GDM1 (cell line): ENCODE data around the gene NCAM1.

Experiments
- DNase-seq: peaks from one replicate; lab custom pipeline; 2025; lab: John Stamatoyannopoulos, UW

NCAM1 gene

GRCh38 chr11:113131036-113131775, 170.0 kb downstream of the NCAM1 start:
- DNase-seq, result no peak

DNA sequence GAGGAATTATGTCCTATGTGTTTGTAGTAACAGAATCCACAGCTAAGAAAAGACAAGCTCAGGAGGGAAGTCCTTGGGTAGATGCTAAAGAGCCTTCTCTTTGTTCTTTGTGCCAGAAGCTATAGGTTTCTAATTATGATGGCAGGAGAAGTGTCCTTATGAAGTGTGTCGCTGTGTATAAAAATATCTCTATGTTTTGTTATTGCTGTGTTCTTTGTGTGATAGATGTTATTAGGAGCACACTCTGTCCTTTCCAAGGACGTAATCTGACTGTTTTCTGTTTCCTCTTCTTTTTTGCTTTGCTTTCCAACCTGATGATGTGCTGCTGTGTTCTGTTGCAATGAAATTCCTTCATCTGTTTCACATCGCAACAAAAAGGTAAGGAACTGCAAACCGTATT, 171.9 kb downstream of the NCAM1 start:
- DNase-seq, result no peak

DNA sequence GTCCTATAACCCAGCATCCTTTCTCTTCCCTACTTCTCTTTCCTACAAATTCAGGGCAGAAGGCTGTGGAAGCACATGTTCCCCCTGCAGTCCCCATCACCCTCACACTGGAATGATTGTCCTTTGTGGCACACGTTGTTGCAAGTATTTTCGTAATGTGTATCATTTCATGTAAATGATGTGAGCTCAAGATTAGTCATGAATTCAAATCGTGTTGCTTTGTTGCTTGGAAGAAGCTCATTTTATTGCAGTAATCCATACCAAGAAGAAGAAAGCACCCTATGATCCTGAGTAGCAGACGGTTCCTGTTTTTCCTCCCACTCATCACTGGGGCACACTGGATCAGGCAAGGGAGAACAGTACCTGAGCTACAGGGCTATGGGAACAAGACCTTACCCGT, 173.4 kb downstream of the NCAM1 start:
- no peak for DNase-seq

GRCh38 chr11:113137713-113138529, 176.7 kb downstream of the NCAM1 start:
- DNase-seq, result no peak

DNA sequence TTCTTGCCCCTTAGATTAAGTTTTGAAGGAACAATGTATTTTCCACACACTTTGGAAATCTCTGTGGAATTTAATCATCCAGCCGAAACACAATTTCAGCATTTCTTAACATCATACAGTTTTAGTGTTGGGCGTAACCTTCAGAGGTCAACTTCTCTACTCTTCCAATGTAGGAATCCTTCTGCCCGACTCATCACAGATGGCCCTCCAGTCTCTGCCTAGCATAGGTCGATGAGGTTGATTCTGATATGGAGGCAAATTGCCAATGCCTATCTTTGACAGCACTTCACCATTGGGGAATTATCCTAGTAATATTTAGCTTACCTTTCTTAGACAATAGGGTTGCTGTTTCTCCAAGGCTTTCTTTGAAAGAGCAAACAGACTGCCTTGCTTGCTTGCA, 177.5 kb downstream of the NCAM1 start:
- no peak for DNase-seq

GRCh38 chr11:113141010-113141409, 179.8 kb downstream of the NCAM1 start:
- DNase-seq, result no peak

- DNase-seq, result no peak
Measured at GRCh38 chr11:113142508-113142907, 181.3 kb downstream of the NCAM1 start.

GRCh38 chr11:113147249-113147648, 186.0 kb downstream of the NCAM1 start:
- no peak for DNase-seq

GRCh38 chr11:113148076-113148475, 186.9 kb downstream of the NCAM1 start:
- no peak for DNase-seq

DNA sequence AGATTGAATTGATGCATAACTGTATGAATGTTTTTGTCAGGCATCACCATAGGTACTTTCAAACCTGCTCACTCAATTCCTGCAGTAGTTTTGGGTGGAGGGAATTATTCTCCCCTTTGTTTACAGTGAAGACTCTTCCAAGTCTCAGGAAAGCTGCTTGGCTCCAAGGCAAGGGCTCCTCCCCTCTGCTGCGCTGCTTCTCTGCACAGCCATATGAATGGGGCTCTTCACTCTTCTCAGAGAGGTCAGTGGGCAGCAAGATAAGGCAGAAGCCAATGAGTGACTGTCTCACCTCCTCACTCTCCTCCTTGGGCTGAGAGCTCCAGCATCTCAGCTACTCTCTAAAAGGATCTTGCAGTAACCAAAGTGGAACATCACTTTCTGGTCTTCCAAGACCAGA, 187.4 kb downstream of the NCAM1 start:
- DNase-seq, result no peak

DNA sequence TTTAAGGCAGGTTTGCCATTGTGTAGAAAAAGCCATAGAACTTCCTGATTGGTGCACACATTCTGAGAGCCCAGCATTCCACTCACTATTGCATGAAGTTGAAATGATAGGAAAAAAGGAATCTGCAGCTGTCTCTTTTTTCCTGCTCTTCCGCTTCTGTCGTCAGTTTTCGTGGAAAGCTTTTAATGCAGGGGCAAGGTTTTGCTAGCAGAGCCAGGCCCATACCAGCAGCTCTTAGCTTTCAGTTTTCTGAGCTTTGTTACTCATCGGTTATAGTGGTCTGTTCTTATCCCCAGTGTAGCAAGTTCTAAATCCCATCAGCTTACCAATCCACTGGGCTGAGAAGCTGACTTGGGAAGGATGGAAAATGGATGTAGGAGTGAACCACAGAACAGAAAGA, 190.3 kb downstream of the NCAM1 start:
- DNase-seq, result no peak

GRCh38 chr11:113152500-113152899, 191.3 kb downstream of the NCAM1 start:
- DNase-seq, result no peak

GRCh38 chr11:113153847-113154246, 192.6 kb downstream of the NCAM1 start:
- no peak for DNase-seq

DNA sequence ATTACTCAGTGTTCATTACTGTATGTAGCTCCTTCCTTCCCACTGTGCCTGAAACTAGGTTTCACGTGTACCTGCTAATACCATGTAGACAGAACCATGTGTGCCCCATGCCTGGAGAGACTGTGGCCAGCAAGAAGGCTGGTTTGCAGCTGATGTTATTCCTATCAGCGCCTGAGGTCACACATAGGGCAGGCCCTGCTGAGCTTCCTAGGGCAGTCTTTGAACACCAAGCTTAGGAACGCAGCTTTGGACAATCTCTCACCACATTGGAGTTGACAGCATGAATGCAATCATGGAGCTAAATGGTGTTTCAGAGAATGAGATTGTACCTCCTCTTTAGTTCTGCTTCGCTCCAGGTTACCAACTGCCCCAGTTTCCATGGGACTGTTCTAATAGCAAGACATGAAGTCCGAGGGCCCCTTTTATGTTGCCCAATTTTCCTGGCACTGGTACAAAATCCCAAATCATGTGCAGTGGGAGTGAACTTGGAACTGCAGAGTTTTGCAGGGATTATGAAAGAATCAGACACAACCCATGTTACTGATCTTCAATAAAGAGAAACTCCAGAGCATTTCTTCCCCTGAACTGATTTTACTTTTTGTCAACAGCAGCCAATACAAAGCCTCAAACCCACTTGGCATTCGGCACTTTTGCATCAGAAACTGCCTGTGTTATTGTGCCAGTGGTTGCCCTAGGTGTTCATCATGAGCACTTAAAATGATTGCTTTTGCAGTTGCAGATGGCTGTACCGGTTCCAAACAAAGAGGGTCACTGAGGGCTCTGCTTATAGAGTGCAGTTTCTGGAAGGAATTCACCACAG, 199.0 kb downstream of the NCAM1 start:
- DNase-seq, result no peak

- no peak for DNase-seq
Measured at GRCh38 chr11:113160808-113161124, 199.5 kb downstream of the NCAM1 start.

- no peak for DNase-seq
Measured at GRCh38 chr11:113161711-113162591, 200.7 kb downstream of the NCAM1 start.

- DNase-seq, result no peak
Measured at GRCh38 chr11:113162592-113162962, 201.4 kb downstream of the NCAM1 start.

DNA sequence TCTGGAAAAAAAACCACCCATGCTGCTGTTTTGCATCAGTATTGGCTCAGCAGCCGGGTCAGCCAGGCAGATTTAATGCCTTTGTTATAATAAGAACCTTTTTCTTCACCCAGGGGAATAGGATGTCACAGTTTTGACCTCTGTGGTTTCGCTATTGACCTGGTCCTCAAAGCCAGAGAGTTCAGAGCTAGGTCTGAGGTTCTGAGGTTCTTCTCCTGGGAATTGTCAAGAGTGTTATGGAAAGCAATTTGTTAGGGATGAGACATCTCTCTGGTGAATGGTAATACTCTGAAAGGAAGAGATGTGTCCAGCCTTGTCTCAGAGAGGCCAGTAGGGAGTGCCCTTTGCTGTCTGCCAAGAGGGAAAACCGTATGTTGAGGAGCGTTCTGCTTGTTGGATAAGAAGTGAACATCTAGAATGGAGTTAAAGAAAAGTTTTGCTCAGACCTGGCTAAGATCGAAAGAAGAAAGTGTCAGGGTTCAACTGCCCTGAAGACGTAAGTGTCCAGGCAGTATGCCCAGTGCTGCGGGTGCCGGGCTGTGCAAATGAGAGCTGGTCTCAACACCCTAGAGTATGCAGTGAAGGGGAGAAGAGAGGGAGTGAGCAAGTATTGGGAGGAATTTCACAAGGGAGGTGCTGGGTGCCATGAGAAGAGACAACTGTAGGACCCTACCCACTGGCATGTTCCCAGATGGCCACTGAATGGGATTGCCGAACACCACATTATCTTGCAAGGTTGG, 202.2 kb downstream of the NCAM1 start:
- DNase-seq, result no peak

DNA sequence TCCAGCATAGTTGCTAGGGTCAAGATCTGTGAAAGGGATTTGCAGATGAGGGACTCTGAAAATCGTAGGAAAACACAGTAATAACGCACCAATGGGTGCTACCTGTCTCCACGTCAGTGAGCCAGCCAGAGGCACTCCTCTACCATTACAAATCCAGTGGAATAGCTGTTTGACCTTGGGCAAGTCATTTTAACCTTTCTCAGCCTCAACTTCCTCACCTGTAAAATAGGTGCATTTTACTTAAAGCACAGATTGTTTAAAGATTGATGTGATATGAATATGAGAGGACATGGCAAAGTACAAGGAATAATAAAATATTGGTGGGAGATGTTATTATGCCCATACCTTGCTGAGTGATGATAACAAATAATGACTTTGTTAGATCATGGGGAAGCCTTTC, 205.1 kb downstream of the NCAM1 start:
- DNase-seq, result no peak

DNA sequence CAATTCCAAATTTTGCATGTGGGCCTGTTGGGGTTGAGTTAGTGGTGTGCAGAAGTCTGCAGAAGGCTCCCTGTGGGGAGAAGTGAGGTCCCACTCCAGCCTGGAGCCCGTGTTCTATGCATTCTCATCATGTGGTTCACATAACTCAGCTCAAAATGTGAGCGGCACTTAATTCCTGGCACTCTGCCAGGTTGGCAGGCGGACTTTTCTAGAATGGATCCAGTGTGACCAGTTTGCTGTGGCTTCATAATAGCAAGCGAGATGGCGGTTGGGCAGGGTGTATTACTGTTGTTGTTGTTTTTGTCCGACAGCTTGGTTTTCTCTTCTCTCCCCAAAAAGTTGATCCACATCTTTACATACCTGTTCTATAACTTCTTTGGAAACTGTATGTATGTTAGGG, 206.4 kb downstream of the NCAM1 start:
- DNase-seq, result no peak
